Epithelial cell of esophagus (primary cell): ENCODE results near the gene RSPH6A.

Experiments used
- DNase-seq: peaks from one replicate; pipeline ENCODE4 v3.0.0; 2010; ENCODE audit warnings: low read depth
- H3K4me3 ChIP-seq: 2 replicates; pipeline ENCODE4 v1.5.1; 2011; ENCODE audit warnings: mild to moderate bottlenecking, low read length, control low read depth
- TF ChIP-seq, protein P1 (sequence below): IDR thresholded peaks from 2 replicates; pipeline ENCODE4 v1.5.1; 2011; ENCODE audit warnings: low read depth, mild to moderate bottlenecking, low read length, control low read depth, inconsistent platforms; ENCODE audit not compliant: insufficient read depth; ENCODE audit errors: missing control alignments

Gene RSPH6A

GRCh38 chr19:45780448-45781213 is 34.5 kb downstream of the RSPH6A start:
- TF ChIP-seq, protein P1, sequence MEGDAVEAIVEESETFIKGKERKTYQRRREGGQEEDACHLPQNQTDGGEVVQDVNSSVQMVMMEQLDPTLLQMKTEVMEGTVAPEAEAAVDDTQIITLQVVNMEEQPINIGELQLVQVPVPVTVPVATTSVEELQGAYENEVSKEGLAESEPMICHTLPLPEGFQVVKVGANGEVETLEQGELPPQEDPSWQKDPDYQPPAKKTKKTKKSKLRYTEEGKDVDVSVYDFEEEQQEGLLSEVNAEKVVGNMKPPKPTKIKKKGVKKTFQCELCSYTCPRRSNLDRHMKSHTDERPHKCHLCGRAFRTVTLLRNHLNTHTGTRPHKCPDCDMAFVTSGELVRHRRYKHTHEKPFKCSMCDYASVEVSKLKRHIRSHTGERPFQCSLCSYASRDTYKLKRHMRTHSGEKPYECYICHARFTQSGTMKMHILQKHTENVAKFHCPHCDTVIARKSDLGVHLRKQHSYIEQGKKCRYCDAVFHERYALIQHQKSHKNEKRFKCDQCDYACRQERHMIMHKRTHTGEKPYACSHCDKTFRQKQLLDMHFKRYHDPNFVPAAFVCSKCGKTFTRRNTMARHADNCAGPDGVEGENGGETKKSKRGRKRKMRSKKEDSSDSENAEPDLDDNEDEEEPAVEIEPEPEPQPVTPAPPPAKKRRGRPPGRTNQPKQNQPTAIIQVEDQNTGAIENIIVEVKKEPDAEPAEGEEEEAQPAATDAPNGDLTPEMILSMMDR: no peak
- DNase-seq: no peak
- H3K4me3 ChIP-seq: no peak overlapping the region

GRCh38 chr19:45780146-45780447 is 35.0 kb downstream of the RSPH6A start:
- TF ChIP-seq, protein P1: no peak
- no peak overlapping the region for H3K4me3 ChIP-seq
- DNase-seq: no peak

GRCh38 chr19:45779231-45780145 is 35.6 kb downstream of the RSPH6A start:
- peak overlapping the region; percentile 32 for H3K4me3 ChIP-seq
- TF ChIP-seq, protein P1: peak; percentile 81
- peak; percentile 96 for DNase-seq

GRCh38 chr19:45778010-45778661 is 37.0 kb downstream of the RSPH6A start:
- H3K4me3 ChIP-seq: no peak overlapping the region
- no peak for DNase-seq
- TF ChIP-seq, protein P1: no peak

- TF ChIP-seq, protein P1: no peak
- no peak for DNase-seq
- H3K4me3 ChIP-seq: no peak overlapping the region
These were observed 37.6 kb downstream of the RSPH6A start for GRCh38 chr19:45777395-45777961.

GRCh38 chr19:45774765-45775164 is 40.3 kb downstream of the RSPH6A start:
- TF ChIP-seq, protein P1: peak; percentile 16
- DNase-seq: no peak
- H3K4me3 ChIP-seq: no peak overlapping the region
